Left lung (tissue), 10 donors: ENCODE data around the gene MYRFL. TPM values are rescaled to one million over a fixed set of nuclear protein-coding genes. Genes with fewer than 3 reads are reported as not detected.

Experiments used
- ATAC-seq: fragments of 200-7000 bp; cut with Tn5 transposase; one replicate; pipeline ENCODE4 v1.9.1; 2020; ENCODE audit warnings: moderate library complexity
- DNase-seq, 4 donors: peaks; one replicate each; pipeline ENCODE4 v3.0.0-alpha.2; 2013 to 2020
- H3K27ac ChIP-seq, 2 donors: fragments of 200-600 bp; sonication (generic) in 1 of 2; one replicate each; pipeline versions ENCODE4 v1.5.0 to v1.8.0; 2020 to 2021
- H3K27me3 ChIP-seq, 2 donors: fragments of 200-600 bp; sonication (generic) in 1 of 2; one replicate each; pipeline versions ENCODE4 v1.5.0 to v1.8.0; 2020 to 2021
- H3K36me3 ChIP-seq, 2 donors: fragments of 200-600 bp; sonication (generic) in 1 of 2; one replicate each; pipeline versions ENCODE4 v1.5.0 to v1.8.0; 2020 to 2021
- H3K4me1 ChIP-seq, 2 donors: fragments of 200-600 bp; one replicate each; pipeline ENCODE4 v1.8.0; 2021
- H3K4me3 ChIP-seq, 2 donors: fragments of 200-600 bp; sonication (generic) in 1 of 2; one replicate each; pipeline versions ENCODE4 v1.5.0 to v1.8.0; 2020 to 2021; ENCODE audit warnings: mild to moderate bottlenecking in 1 of 2
- H3K9me3 ChIP-seq, 2 donors: fragments of 200-600 bp; sonication (generic) in 1 of 2; one replicate each; pipeline versions ENCODE4 v1.5.0 to v1.8.0; 2020 to 2021
- CTCF ChIP-seq, 2 donors: fragments of 200-600 bp; sonication (generic) in 1 of 2; IDR thresholded peaks; one replicate each; pipeline versions ENCODE4 v1.5.0 to v1.8.0; 2021; ENCODE audit warnings: antibody characterized with exemption in 2 of 2
- intact Hi-C, 2 donors: fragments of 100-400 bp; cut with DNase I; formaldehyde crosslinking; loops; one replicate each; pipeline versions ENCODE4 v1.11.2 to v1.14.2; 2022
- polyA plus RNA-seq, 6 donors: library from polyadenylated mRNA; unstranded; fragments of 120-200 nt; gene quantifications; one replicate each; pipeline ENCODE4 v1.2.1, GENCODE V29; 2013; ENCODE audit not compliant: insufficient read length in 6 of 6
- total RNA-seq, 2 donors: library from RNA; stranded (reverse); fragmentation: NEBNext Ultra II Directional; extraction: Animal tissue kit (Norgen Biotek cat#: 25700); gene quantifications; one replicate each; pipeline ENCODE4 v1.2.1, GENCODE V29; 2021
- donor health status: DM: no; HTN: yes; CAD: no.
- donor health status: DM: no; HTN: no; CAD: no.

The MYRFL gene
- total and polyA plus RNA-seq, 8 donors: 0.17 to 2.5 (median 0.77) TPM

- H3K27ac ChIP-seq: no peak overlapping the region
- TF ChIP-seq CTCF (IDR thresholded peaks at IDR 0.05): no peak
- intact Hi-C loops: no loop called here
These were observed 71.8 kb downstream of the MYRFL start for GRCh38 chr12:69896653-69897381.

GRCh38 chr12:69897744-69898143 lies 72.7 kb downstream of the MYRFL start:
- no peak overlapping the region for H3K27ac ChIP-seq
- intact Hi-C loops: no loop called here

More at GRCh38 chr12:69896653-69897381, 71.8 kb downstream of the MYRFL start:
- Histone ChIP-seq H3K9me3 (no peaks in the 10 kb centered on the region), H3K4me3 (no peak overlapping the region), H3K4me1 (peaks cover 0 to 4% of the 10 kb centered on the region in 2 donors), H3K36me3 (no peaks in the 10 kb centered on the region), H3K27me3 (no peaks in the 10 kb centered on the region)
- DNase-seq (no peak), ATAC-seq (no peak)

DNA sequence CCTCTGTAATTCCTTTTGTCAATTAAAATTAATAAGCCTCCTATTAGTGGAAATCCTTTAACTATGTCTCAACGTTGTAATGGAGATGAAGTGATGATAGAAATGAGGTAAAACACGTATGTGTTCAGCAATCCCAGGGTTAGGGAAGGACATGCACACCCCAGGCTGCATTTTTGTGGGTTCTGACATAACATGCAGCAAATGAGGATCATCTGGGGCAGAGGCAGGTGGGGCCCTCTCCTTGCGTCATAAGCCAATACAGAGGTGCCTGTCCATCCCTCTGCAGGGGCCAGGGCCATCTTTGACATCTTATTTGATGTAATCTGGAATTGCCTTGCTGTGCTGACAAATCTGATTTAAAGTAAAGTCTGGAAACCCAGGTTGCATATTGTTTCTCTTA lies 73.2 kb downstream of the MYRFL start:
- no peak for DNase-seq
- Histone ChIP-seq H3K27ac (no peak overlapping the region), H3K27me3 (no peaks in the 10 kb centered on the region), H3K36me3 (no peaks in the 10 kb centered on the region), H3K4me1 (peaks cover 0 to 4% of the 10 kb centered on the region in 2 donors), H3K9me3 (no peaks in the 10 kb centered on the region), H3K4me3 (no peak overlapping the region)
- intact Hi-C loops: no loop called here
- no peak for ATAC-seq
- no peak for TF ChIP-seq CTCF (IDR thresholded peaks at IDR 0.05)

More at GRCh38 chr12:69897744-69898143, 72.7 kb downstream of the MYRFL start:
- peaks cover 0 to 4% of the 10 kb centered on the region in 2 donors for H3K4me1 ChIP-seq
- no peaks in the 10 kb centered on the region for H3K27me3 ChIP-seq
- no peaks in the 10 kb centered on the region for H3K9me3 ChIP-seq
- no peak overlapping the region for H3K4me3 ChIP-seq
- TF ChIP-seq CTCF (IDR thresholded peaks at IDR 0.05): no peak
- DNase-seq (peak in 2 of 4 donors; percentile 56 to 66), ATAC-seq (peak; percentile 51)
- H3K36me3 ChIP-seq: no peaks in the 10 kb centered on the region

- H3K4me3 ChIP-seq: no peak overlapping the region
- DNase-seq (peak in 3 of 4 donors; percentile 53 to 83 (median 72)), ATAC-seq (peak; percentile 89)
- H3K36me3 ChIP-seq: no peaks in the 10 kb centered on the region
- TF ChIP-seq CTCF (IDR thresholded peaks at IDR 0.05): peak; percentile 74 to 82
- no peak overlapping the region for H3K27ac ChIP-seq
- H3K27me3 ChIP-seq: no peaks in the 10 kb centered on the region
- H3K4me1 ChIP-seq: peaks cover 0 to 4% of the 10 kb centered on the region in 2 donors
- H3K9me3 ChIP-seq: no peaks in the 10 kb centered on the region
- intact Hi-C loops: no loop called here
These were observed 75.7 kb downstream of the MYRFL start for GRCh38 chr12:69900720-69901131.

DNA sequence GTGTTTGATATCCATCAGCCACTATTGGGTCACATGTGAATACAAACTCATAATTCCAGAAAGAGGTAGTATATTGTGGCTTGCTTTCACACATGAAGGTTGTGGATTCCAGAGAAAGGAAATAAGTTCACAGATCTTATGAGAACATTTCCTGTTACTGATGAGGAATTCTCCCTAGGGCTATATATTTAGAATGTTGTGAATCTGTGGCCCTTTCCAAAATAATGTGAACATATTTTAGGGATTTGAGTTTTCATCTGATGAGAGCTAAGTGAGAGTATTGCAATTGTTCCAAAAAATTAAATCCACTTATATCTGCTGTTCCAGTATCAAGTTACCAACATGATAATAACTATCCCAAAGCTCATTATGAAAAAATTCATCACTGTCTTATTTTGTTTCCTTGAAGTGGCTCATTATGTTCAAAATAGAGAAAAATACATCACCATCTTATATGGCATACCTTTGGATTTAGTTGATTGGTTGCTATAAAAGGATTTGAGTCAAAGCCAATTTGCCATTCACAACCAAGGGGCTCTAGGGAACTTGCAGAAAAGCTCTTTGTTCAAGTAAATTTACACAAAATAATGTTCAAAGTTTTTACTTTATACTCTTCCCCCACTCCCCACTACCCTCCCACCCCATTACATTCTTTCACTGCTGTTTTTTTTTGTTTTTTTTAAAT lies 76.3 kb downstream of the MYRFL start:
- DNase-seq (no peak), ATAC-seq (no peak)
- H3K4me3 ChIP-seq: no peak overlapping the region
- H3K27ac ChIP-seq: no peak overlapping the region
- no peaks in the 10 kb centered on the region for H3K36me3 ChIP-seq
- TF ChIP-seq CTCF (IDR thresholded peaks at IDR 0.05): no peak
- H3K27me3 ChIP-seq: no peaks in the 10 kb centered on the region
- H3K4me1 ChIP-seq: peaks cover 0 to 4% of the 10 kb centered on the region in 2 donors
- intact Hi-C loops: no loop called here
- H3K9me3 ChIP-seq: no peaks in the 10 kb centered on the region
